B cell (primary cell): ENCODE measurements around the gene ACSL1.

Experiments used
- CTCF ChIP-seq: fragments of 200-600 bp; IDR thresholded peaks from one replicate; pipeline ENCODE4 v1.8.0; 2022; ENCODE audit warnings: antibody characterized with exemption, mild to moderate bottlenecking
- EZH2 ChIP-seq: IDR thresholded peaks from 2 replicates; pipeline ENCODE4 v1.6.1; 2012; ENCODE audit warnings: borderline replicate concordance, low read depth, mild to moderate bottlenecking, moderate library complexity, low read length; ENCODE audit not compliant: insufficient read depth, poor library complexity, severe bottlenecking

- TF ChIP-seq CTCF (no peak), EZH2 (no peak)
Measured at GRCh38 chr4:184806229-184806550, 19.6 kb downstream of the ACSL1 start.
